Mammary epithelial cell (primary cell): ENCODE data around the gene PHYKPL.

ENCODE experiments used
- EZH2 ChIP-seq: IDR thresholded peaks from 2 replicates; pipeline ENCODE4 v1.6.1; 2012; ENCODE audit warnings: low read length, inconsistent platforms, borderline replicate concordance
- TF ChIP-seq, protein P1 (sequence below), 2 donors: IDR thresholded peaks in 1 of 2; conservative IDR thresholded peaks in 1 of 2; 2 replicates each; pipeline ENCODE4 v1.5.1; 2011 to 2012; ENCODE audit warnings: inconsistent platforms in 2 of 2, low read length in 2 of 2, mild to moderate bottlenecking in 2 of 2, control low read depth in 1 of 2, low read depth in 1 of 2; ENCODE audit not compliant: insufficient read depth in 1 of 2; ENCODE audit errors: extremely low read depth in 1 of 2

DNA sequence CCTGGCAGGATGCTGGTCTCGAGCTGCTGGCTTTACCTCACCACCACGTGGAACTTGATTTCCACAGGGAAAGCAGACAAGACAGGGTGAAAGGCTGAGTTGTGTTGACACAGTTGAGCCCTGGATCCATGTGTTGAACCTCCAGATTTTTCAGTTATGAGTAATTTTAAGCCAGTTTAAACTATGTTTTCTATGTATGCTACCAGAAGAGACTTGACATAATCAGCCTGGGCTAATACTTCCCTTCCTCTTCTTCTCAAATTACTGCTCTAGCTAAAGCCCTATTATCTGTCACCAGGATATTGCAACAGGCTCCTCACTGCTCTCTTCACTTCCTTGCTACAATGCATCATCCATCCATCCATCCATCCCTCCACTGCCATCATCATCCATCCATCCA lies 12.0 kb upstream of the PHYKPL start:
- TF ChIP-seq, protein P1, sequence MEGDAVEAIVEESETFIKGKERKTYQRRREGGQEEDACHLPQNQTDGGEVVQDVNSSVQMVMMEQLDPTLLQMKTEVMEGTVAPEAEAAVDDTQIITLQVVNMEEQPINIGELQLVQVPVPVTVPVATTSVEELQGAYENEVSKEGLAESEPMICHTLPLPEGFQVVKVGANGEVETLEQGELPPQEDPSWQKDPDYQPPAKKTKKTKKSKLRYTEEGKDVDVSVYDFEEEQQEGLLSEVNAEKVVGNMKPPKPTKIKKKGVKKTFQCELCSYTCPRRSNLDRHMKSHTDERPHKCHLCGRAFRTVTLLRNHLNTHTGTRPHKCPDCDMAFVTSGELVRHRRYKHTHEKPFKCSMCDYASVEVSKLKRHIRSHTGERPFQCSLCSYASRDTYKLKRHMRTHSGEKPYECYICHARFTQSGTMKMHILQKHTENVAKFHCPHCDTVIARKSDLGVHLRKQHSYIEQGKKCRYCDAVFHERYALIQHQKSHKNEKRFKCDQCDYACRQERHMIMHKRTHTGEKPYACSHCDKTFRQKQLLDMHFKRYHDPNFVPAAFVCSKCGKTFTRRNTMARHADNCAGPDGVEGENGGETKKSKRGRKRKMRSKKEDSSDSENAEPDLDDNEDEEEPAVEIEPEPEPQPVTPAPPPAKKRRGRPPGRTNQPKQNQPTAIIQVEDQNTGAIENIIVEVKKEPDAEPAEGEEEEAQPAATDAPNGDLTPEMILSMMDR (conservative IDR thresholded peaks at IDR 0.05 in 1 of 2, IDR thresholded peaks at IDR 0.05 in 1 of 2; ENCODE audit: extremely low read depth in 1 of 2, insufficient read depth in 1 of 2, low read depth in 1 of 2, low read length in 2 of 2): no peak
- no peak for TF ChIP-seq EZH2
